Mesendoderm (in vitro differentiated cells): ENCODE results near the gene PMPCA.

Experiments
- DNase-seq: peaks from one replicate; pipeline ENCODE4 v3.0.0; 2013
- H2AK5ac ChIP-seq: 2 replicates; pipeline ENCODE4 v1.6.1; 2013; ENCODE audit warnings: low read length, inconsistent platforms
- H2BK120ac ChIP-seq: 2 replicates; pipeline ENCODE4 v1.6.1; 2013; ENCODE audit warnings: low read depth, mild to moderate bottlenecking, low read length, moderate library complexity, mixed read lengths
- H2BK15ac ChIP-seq: replicated peaks from 2 replicates; pipeline ENCODE4 v1.6.1; 2013; ENCODE audit warnings: low read depth, mild to moderate bottlenecking, moderate library complexity
- H2BK5ac ChIP-seq: 2 replicates; pipeline ENCODE4 v1.6.1; 2013; ENCODE audit warnings: low read length, inconsistent platforms
- H3K18ac ChIP-seq: 2 replicates; pipeline ENCODE4 v1.6.1; 2013; ENCODE audit warnings: mild to moderate bottlenecking, low read length, mixed read lengths
- H3K23ac ChIP-seq: one replicate; pipeline ENCODE4 v1.6.1; 2013; ENCODE audit warnings: low read length
- H3K27ac ChIP-seq: 2 replicates; pipeline ENCODE4 v1.5.1; 2013; ENCODE audit warnings: low read depth, mild to moderate bottlenecking, inconsistent platforms, low read length, moderate library complexity
- H3K27me3 ChIP-seq: 2 replicates; pipeline ENCODE4 v1.6.1; 2013; ENCODE audit warnings: low read length, control low read depth, mild to moderate bottlenecking, inconsistent platforms; ENCODE audit not compliant: insufficient read depth, poor library complexity
- H3K36me3 ChIP-seq: 2 replicates; pipeline ENCODE4 v1.6.1; 2013; ENCODE audit warnings: low read length, inconsistent platforms; ENCODE audit not compliant: control insufficient read depth, insufficient read depth
- H3K4ac ChIP-seq: one replicate; pipeline ENCODE4 v1.6.1; 2013; ENCODE audit warnings: low read depth, mild to moderate bottlenecking, low read length, moderate library complexity
- H3K4me1 ChIP-seq: 2 replicates; pipeline ENCODE4 v1.6.1; 2013; ENCODE audit warnings: low read depth, low read length, inconsistent platforms; ENCODE audit not compliant: control insufficient read depth
- H3K4me2 ChIP-seq: 2 replicates; pipeline ENCODE4 v1.6.1; 2013; ENCODE audit warnings: low read length
- H3K4me3 ChIP-seq: 2 replicates; pipeline ENCODE4 v1.5.1; 2013; ENCODE audit warnings: mild to moderate bottlenecking, low read length
- H3K56ac ChIP-seq: one replicate; pipeline ENCODE4 v1.6.1; 2013; ENCODE audit warnings: low read length
- H3K79me1 ChIP-seq: 2 replicates; pipeline ENCODE4 v1.6.1; 2013; ENCODE audit warnings: low read length, inconsistent platforms
- H3K79me2 ChIP-seq: 2 replicates; pipeline ENCODE4 v1.6.1; 2013; ENCODE audit warnings: mild to moderate bottlenecking, low read length; ENCODE audit not compliant: control insufficient read depth, insufficient read depth
- H3K9ac ChIP-seq: 2 replicates; pipeline ENCODE4 v1.6.1; 2013; ENCODE audit warnings: low read length, inconsistent platforms
- H4K5ac ChIP-seq: one replicate; pipeline ENCODE4 v1.6.1; 2013; ENCODE audit warnings: low read length
- H4K8ac ChIP-seq: one replicate; pipeline ENCODE4 v1.6.1; 2013; ENCODE audit warnings: low read depth, mild to moderate bottlenecking, control low read depth, low read length, moderate library complexity
- WGBS: extraction: QIAGEN DNeasy Blood & Tissue Kit; methylation state at CpG from one replicate; pipeline ENCODE4 v1.1.7; 2013; ENCODE audit warnings: low lambda C conversion rate, missing lambda C conversion rate; ENCODE audit not compliant: insufficient coverage; ENCODE audit errors: extremely low coverage; 5-methylcytosine and 5-hydroxymethylcytosine counted together

The PMPCA gene

DNA sequence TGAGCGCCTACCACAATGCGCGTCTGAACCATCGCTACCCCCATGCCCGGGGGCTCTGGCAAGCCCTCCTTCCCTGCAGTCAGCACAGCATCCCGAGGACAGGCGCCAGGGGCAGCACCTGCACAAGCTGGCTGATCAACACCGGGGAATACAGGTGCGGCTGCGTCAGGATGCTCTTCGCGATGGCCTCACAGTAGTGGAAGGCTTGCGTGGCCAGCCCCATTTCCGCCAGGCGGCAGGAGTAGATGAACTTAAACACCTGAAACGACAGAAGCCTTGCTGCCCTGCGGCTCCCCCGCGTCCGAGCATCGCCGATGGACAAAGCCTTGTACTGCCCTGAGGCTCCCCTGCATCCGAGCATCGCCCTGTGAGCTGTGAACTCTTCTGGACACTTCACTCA, 46.9 kb downstream of the PMPCA start:
- no CpG with 5 or more reads among the region's 24 CpGs for WGBS
- H3K36me3 ChIP-seq, result peaks cover 29% of the 10 kb centered on the region

GRCh38 chr9:136459425-136459824, 49.0 kb downstream of the PMPCA start:
- no peak overlapping the region for H2BK5ac ChIP-seq
- H3K79me1 ChIP-seq, result peaks cover 2% of the 10 kb centered on the region
- H3K27ac ChIP-seq, result no peak overlapping the region
- H2AK5ac ChIP-seq, result no peak overlapping the region
- DNase-seq, result no peak
- H2BK120ac ChIP-seq, result no peak overlapping the region
- H3K9ac ChIP-seq, result no peak overlapping the region
- no peak overlapping the region for H3K4me2 ChIP-seq
- H3K4me3 ChIP-seq, result no peak overlapping the region
- H3K23ac ChIP-seq, result no peak overlapping the region
- H2BK15ac ChIP-seq, result no peak overlapping the region
- no peaks in the 10 kb centered on the region for H3K79me2 ChIP-seq
- no CpG with 5 or more reads among the region's 28 CpGs for whole genome bisulfite sequencing
- no peak overlapping the region for H3K4ac ChIP-seq
- no peaks in the 10 kb centered on the region for H3K4me1 ChIP-seq
- H3K18ac ChIP-seq, result no peak overlapping the region
- H4K8ac ChIP-seq, result no peak overlapping the region
- no peaks in the 10 kb centered on the region for H3K27me3 ChIP-seq
- peaks cover 29% of the 10 kb centered on the region for H3K36me3 ChIP-seq
- no peak overlapping the region for H4K5ac ChIP-seq
- no peak overlapping the region for H3K56ac ChIP-seq

More for the DNA sequence above, 46.9 kb downstream of the PMPCA start:
- no peak overlapping the region for H3K4ac ChIP-seq
- no peaks in the 10 kb centered on the region for H3K79me2 ChIP-seq
- H3K27me3 ChIP-seq, result no peaks in the 10 kb centered on the region
- no peak overlapping the region for H4K8ac ChIP-seq
- H2BK120ac ChIP-seq, result no peak overlapping the region
- no peak overlapping the region for H3K4me2 ChIP-seq
- H4K5ac ChIP-seq, result no peak overlapping the region
- H3K9ac ChIP-seq, result no peak overlapping the region
- H2AK5ac ChIP-seq, result no peak overlapping the region
- H3K4me3 ChIP-seq, result no peak overlapping the region
- no peaks in the 10 kb centered on the region for H3K79me1 ChIP-seq
- no peak overlapping the region for H2BK15ac ChIP-seq
- DNase-seq, result no peak
- H3K18ac ChIP-seq, result no peak overlapping the region
- no peak overlapping the region for H3K27ac ChIP-seq
- H3K23ac ChIP-seq, result no peak overlapping the region
- no peak overlapping the region for H3K56ac ChIP-seq
- H3K4me1 ChIP-seq, result no peaks in the 10 kb centered on the region
- H2BK5ac ChIP-seq, result no peak overlapping the region

- no peak for DNase-seq
- Histone ChIP-seq H2BK120ac (no peak overlapping the region), H3K18ac (no peak overlapping the region), H2AK5ac (no peak overlapping the region), H2BK5ac (no peak overlapping the region), H3K9ac (no peak overlapping the region), H3K23ac (no peak overlapping the region), H3K4me2 (no peak overlapping the region), H3K36me3 (peaks cover 24% of the 10 kb centered on the region), H3K79me2 (no peaks in the 10 kb centered on the region), H3K4me1 (no peaks in the 10 kb centered on the region), H3K79me1 (peaks cover 2% of the 10 kb centered on the region), H2BK15ac (no peak overlapping the region), H3K27ac (no peak overlapping the region), H3K56ac (no peak overlapping the region), H3K27me3 (no peaks in the 10 kb centered on the region), H4K8ac (no peak overlapping the region), H3K4ac (no peak overlapping the region), H3K4me3 (no peak overlapping the region), H4K5ac (no peak overlapping the region)
- no CpG with 5 or more reads among the region's 23 CpGs for WGBS
These were observed 50.4 kb downstream of the PMPCA start for GRCh38 chr9:136460772-136461325.

DNA sequence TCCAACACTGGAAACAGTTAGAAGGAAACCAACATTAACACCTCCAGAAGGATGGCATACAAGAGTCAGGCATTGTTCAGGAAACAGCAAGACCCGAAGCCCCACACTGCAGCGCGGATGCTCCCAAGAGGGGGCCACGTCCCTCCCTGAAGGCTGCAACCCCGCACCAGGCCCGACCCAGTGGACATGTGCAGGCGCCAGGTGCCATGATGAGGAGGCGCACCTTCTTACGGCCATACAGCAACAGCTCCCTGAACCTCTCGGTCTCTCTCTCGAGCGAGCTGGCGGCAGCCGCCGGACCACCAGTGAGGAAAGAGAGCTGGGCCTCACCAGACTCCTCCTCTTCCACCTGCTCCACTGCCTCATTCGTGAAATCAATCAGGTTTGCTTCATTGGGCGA, 52.2 kb downstream of the PMPCA start:
- peaks cover 2% of the 10 kb centered on the region for H3K79me1 ChIP-seq
- no peak overlapping the region for H3K4me3 ChIP-seq
- H3K36me3 ChIP-seq, result peaks cover 23% of the 10 kb centered on the region
- H3K27ac ChIP-seq, result no peak overlapping the region
- no peak overlapping the region for H3K56ac ChIP-seq
- no CpG with 5 or more reads among the region's 17 CpGs for WGBS
- no peak overlapping the region for H3K4me2 ChIP-seq
- H2BK120ac ChIP-seq, result no peak overlapping the region
- no peak overlapping the region for H3K9ac ChIP-seq
- no peak overlapping the region for H4K5ac ChIP-seq
- no peak overlapping the region for H3K18ac ChIP-seq
- H3K27me3 ChIP-seq, result no peaks in the 10 kb centered on the region
- H3K23ac ChIP-seq, result no peak overlapping the region
- no peaks in the 10 kb centered on the region for H3K79me2 ChIP-seq
- no peak for DNase-seq
- no peak overlapping the region for H4K8ac ChIP-seq
- H2BK5ac ChIP-seq, result no peak overlapping the region
- no peak overlapping the region for H3K4ac ChIP-seq
- H2AK5ac ChIP-seq, result no peak overlapping the region
- no peaks in the 10 kb centered on the region for H3K4me1 ChIP-seq
- no peak overlapping the region for H2BK15ac ChIP-seq

- no CpG with 5 or more reads among the region's 14 CpGs for WGBS
- DNase-seq, result no peak
- no peak overlapping the region for H3K27ac ChIP-seq
These were observed 53.1 kb downstream of the PMPCA start for GRCh38 chr9:136463578-136463977.

DNA sequence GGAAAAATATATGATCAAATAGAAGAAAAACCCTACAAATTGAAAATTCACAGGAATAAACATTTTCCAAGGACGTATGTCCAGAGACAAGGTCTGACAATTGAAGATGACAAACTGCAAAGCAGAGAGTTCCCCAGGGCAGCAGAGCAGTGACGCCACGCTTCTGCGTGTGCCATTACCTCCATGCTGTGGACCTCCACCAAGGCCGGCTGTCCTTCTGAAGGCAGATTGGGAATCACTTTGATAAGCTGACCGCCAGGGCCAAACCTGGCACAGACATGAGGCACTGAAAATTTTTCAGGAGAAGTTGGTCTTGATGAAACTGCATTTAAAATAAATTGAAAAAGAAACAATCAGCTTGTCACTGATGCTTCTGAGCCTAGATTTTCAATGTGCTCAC, 53.8 kb downstream of the PMPCA start:
- no peak overlapping the region for H4K5ac ChIP-seq
- no peaks in the 10 kb centered on the region for H3K4me1 ChIP-seq
- no peak overlapping the region for H3K23ac ChIP-seq
- no peak overlapping the region for H3K4me2 ChIP-seq
- no peak overlapping the region for H3K18ac ChIP-seq
- H2BK5ac ChIP-seq, result no peak overlapping the region
- H3K27ac ChIP-seq, result no peak overlapping the region
- no peak for DNase-seq
- peaks cover 28% of the 10 kb centered on the region for H3K36me3 ChIP-seq
- peaks cover 5% of the 10 kb centered on the region for H3K79me1 ChIP-seq
- no peak overlapping the region for H4K8ac ChIP-seq
- H3K4me3 ChIP-seq, result no peak overlapping the region
- no peak overlapping the region for H3K56ac ChIP-seq
- no peak overlapping the region for H2BK15ac ChIP-seq
- H3K27me3 ChIP-seq, result no peaks in the 10 kb centered on the region
- no peak overlapping the region for H2AK5ac ChIP-seq
- no CpG with 5 or more reads among the region's 6 CpGs for WGBS
- H3K4ac ChIP-seq, result no peak overlapping the region
- no peak overlapping the region for H2BK120ac ChIP-seq
- no peak overlapping the region for H3K9ac ChIP-seq
- H3K79me2 ChIP-seq, result no peaks in the 10 kb centered on the region

More at GRCh38 chr9:136463578-136463977, 53.1 kb downstream of the PMPCA start:
- no peak overlapping the region for H3K56ac ChIP-seq
- H4K5ac ChIP-seq, result no peak overlapping the region
- H2BK120ac ChIP-seq, result no peak overlapping the region
- no peak overlapping the region for H3K9ac ChIP-seq
- no peak overlapping the region for H2AK5ac ChIP-seq
- H4K8ac ChIP-seq, result no peak overlapping the region
- H3K4me2 ChIP-seq, result no peak overlapping the region
- H2BK15ac ChIP-seq, result no peak overlapping the region
- H3K4me1 ChIP-seq, result no peaks in the 10 kb centered on the region
- no peak overlapping the region for H3K18ac ChIP-seq
- H3K79me2 ChIP-seq, result no peaks in the 10 kb centered on the region
- no peak overlapping the region for H2BK5ac ChIP-seq
- H3K4me3 ChIP-seq, result no peak overlapping the region
- H3K4ac ChIP-seq, result no peak overlapping the region
- H3K27me3 ChIP-seq, result no peaks in the 10 kb centered on the region
- H3K79me1 ChIP-seq, result peaks cover 2% of the 10 kb centered on the region
- peaks cover 29% of the 10 kb centered on the region for H3K36me3 ChIP-seq
- no peak overlapping the region for H3K23ac ChIP-seq
